HFF-Myc (cell line): ENCODE data around the gene SRSF9.
"Not testable (repeated sequence)": the region's sequence is repeated elsewhere in the genome, so short reads cannot be mapped to it uniquely, and the experiment has no call there.

Experiments used
- DNase-seq: peaks from one replicate; pipeline ENCODE4 v3.0.0-alpha.2; 2011; ENCODE audit warnings: low read depth; ENCODE audit errors: extremely low read depth
- H3K4me3 ChIP-seq: replicated peaks from 2 replicates; pipeline ENCODE4 v1.5.1; 2011; ENCODE audit warnings: low read depth, mild to moderate bottlenecking, control low read depth, low read length
- CTCF ChIP-seq: IDR thresholded peaks from 2 replicates; pipeline ENCODE4 v1.5.1; 2012; ENCODE audit warnings: mild to moderate bottlenecking, low read depth, low read length, control low read depth; ENCODE audit errors: missing control alignments

SRSF9 gene

GRCh38 chr12:120447992-120448391 is 21.6 kb downstream of the SRSF9 start:
- H3K4me3 ChIP-seq, result peak overlapping the region; percentile 86
- no peak for DNase-seq
- no peak for TF ChIP-seq CTCF

- DNase-seq, result not testable (repeated sequence)
- peak overlapping the region; percentile 86 for H3K4me3 ChIP-seq
Measured at GRCh38 chr12:120446844-120447178, 22.7 kb downstream of the SRSF9 start.

- TF ChIP-seq CTCF, result no peak
- H3K4me3 ChIP-seq, result peak within 1 kb of the TSS; percentile 86
- DNase-seq, result peak; percentile 46
Measured at GRCh38 chr12:120445911-120446843, 23.4 kb downstream of the SRSF9 start, which contains the start of the genes GATC and TRIAP1. Gene GATC, plus strand, starts transcription at chr12:120446444. Its CDS starts 37 bp downstream, at chr12:120446481. Gene TRIAP1, minus strand, starts transcription at chr12:120446384. Its CDS starts 12 bp downstream, at chr12:120446372.

GRCh38 chr12:120444676-120445075 is 24.9 kb downstream of the SRSF9 start:
- no peak for DNase-seq
- H3K4me3 ChIP-seq, result peak overlapping the region; percentile 86

GRCh38 chr12:120439646-120440247 is 29.8 kb downstream of the SRSF9 start:
- peak; percentile 45 for DNase-seq
- peak; percentile 64 for TF ChIP-seq CTCF
- peak overlapping the region; percentile 88 for H3K4me3 ChIP-seq

More at GRCh38 chr12:120444676-120445075, 24.9 kb downstream of the SRSF9 start:
- TF ChIP-seq CTCF, result no peak

GRCh38 chr12:120438495-120439198 is 30.9 kb downstream of the SRSF9 start:
- peak overlapping the region; percentile 88 for H3K4me3 ChIP-seq
- no peak for TF ChIP-seq CTCF
- DNase-seq, result no peak
